RPMI7951 (cell line): ENCODE measurements around the gene IL18BP. TPM values are rescaled to one million over a fixed set of nuclear protein-coding genes. Genes with fewer than 3 reads are reported as not detected.

ENCODE experiments used
- DNase-seq: peaks from one replicate; pipeline ENCODE4 v3.0.0-alpha.2; 2012; ENCODE audit warnings: low read depth
- total RNA-seq: library from RNA; depleted of rRNA; stranded (reverse); fragments of >200 nt; shearing (Covaris generic); gene quantifications from 2 replicates; pipeline ENCODE4 v1.2.3, GENCODE V29; 2014

The IL18BP gene
- total RNA-seq, 1 experiment from 2014 or later = 1.9 TPM

- DNase-seq = no peak
Observed at GRCh38 chr11:72012897-72013721, 14.4 kb downstream of the IL18BP start.

GRCh38 chr11:72013765-72014711 lies 15.3 kb downstream of the IL18BP start:
- no peak for DNase-seq

GRCh38 chr11:72014761-72015320 lies 16.1 kb downstream of the IL18BP start:
- DNase-seq = no peak

- no peak for DNase-seq
Observed at GRCh38 chr11:72015511-72016061, 16.9 kb downstream of the IL18BP start.

- no peak for DNase-seq
Observed at GRCh38 chr11:72018171-72018570, 19.5 kb downstream of the IL18BP start.

GRCh38 chr11:72023335-72023734 lies 24.6 kb downstream of the IL18BP start:
- no peak for DNase-seq

GRCh38 chr11:72024069-72024754 lies 25.5 kb downstream of the IL18BP start:
- no peak for DNase-seq

GRCh38 chr11:72026090-72026489 lies 27.4 kb downstream of the IL18BP start:
- no peak for DNase-seq

GRCh38 chr11:72030472-72031045 lies 31.9 kb downstream of the IL18BP start:
- no peak for DNase-seq

GRCh38 chr11:72036687-72037086 lies 38.0 kb downstream of the IL18BP start:
- no peak for DNase-seq

- DNase-seq = no peak
Observed at GRCh38 chr11:72037554-72038311, 39.0 kb downstream of the IL18BP start.

GRCh38 chr11:72038491-72038890 lies 39.8 kb downstream of the IL18BP start:
- peak; percentile 71 for DNase-seq

- DNase-seq = peak; percentile 36
Observed at GRCh38 chr11:72039031-72039855, 40.5 kb downstream of the IL18BP start.

GRCh38 chr11:72039856-72040401 lies 41.2 kb downstream of the IL18BP start:
- no peak for DNase-seq

GRCh38 chr11:72040491-72041363 lies 42.0 kb downstream of the IL18BP start:
- DNase-seq = peak; percentile 91

GRCh38 chr11:72041364-72042063 lies 42.8 kb downstream of the IL18BP start:
- DNase-seq = peak; percentile 79

GRCh38 chr11:72042064-72042745 lies 43.5 kb downstream of the IL18BP start:
- no peak for DNase-seq
